Karpas-422 (cell line): ENCODE measurements around the gene AOC2. TPM values are rescaled to one million over a fixed set of nuclear protein-coding genes. Genes with fewer than 3 reads are reported as not detected.
"Not testable (repeated sequence)": the region's sequence is repeated elsewhere in the genome, so short reads cannot be mapped to it uniquely, and the experiment has no call there.

Experiments
- DNase-seq: peaks from one replicate; pipeline ENCODE4 v3.0.0-alpha.2; 2015
- H2AFZ ChIP-seq: fragments of 200-600 bp; sonication (generic); 2 replicates; pipeline ENCODE4 v1.6.1; 2014; ENCODE audit warnings: antibody characterized with exemption, low read length, mixed read lengths
- H3K27ac ChIP-seq: fragments of 200-600 bp; sonication (generic); 2 replicates; pipeline ENCODE4 v1.5.1; 2014; ENCODE audit warnings: mild to moderate bottlenecking, low read length, moderate library complexity
- H3K27me3 ChIP-seq: fragments of 200-600 bp; sonication (generic); 2 replicates; pipeline ENCODE4 v1.6.1; 2014; ENCODE audit warnings: low read length, mixed read lengths
- H3K36me3 ChIP-seq: fragments of 200-600 bp; sonication (generic); 2 replicates; pipeline ENCODE4 v1.6.1; 2014; ENCODE audit warnings: low read length, mixed read lengths; ENCODE audit not compliant: insufficient read depth
- H3K4me1 ChIP-seq: fragments of 200-600 bp; sonication (generic); 2 replicates; pipeline ENCODE4 v1.6.1; 2014; ENCODE audit warnings: mild to moderate bottlenecking, low read length, mixed read lengths
- H3K4me2 ChIP-seq: fragments of 200-600 bp; sonication (generic); 2 replicates; pipeline ENCODE4 v1.6.1; 2014; ENCODE audit warnings: low read length, low read depth, mild to moderate bottlenecking; ENCODE audit not compliant: poor library complexity, severe bottlenecking
- H3K4me3 ChIP-seq: fragments of 200-600 bp; sonication (generic); 2 replicates; pipeline ENCODE4 v1.5.1; 2014; ENCODE audit warnings: mild to moderate bottlenecking, antibody characterized with exemption, low read length, mixed read lengths
- H3K79me2 ChIP-seq: fragments of 200-600 bp; sonication (generic); 2 replicates; pipeline ENCODE4 v1.6.1; 2014; ENCODE audit warnings: mild to moderate bottlenecking, low read length, mixed read lengths
- H3K9ac ChIP-seq: fragments of 200-600 bp; sonication (generic); 2 replicates; pipeline ENCODE4 v1.6.0; 2014; ENCODE audit warnings: low read length
- H3K9me2 ChIP-seq: fragments of 200-600 bp; sonication (generic), shearing (Covaris generic); replicated peaks from 2 replicates; pipeline ENCODE4 v1.6.0; 2014; ENCODE audit warnings: mild to moderate bottlenecking, low read length, moderate library complexity; ENCODE audit not compliant: insufficient read depth
- H3K9me3 ChIP-seq: fragments of 300-700, 200-600 bp; sonication (generic); 2 replicates; pipeline ENCODE4 v1.6.1; 2014; ENCODE audit warnings: low read length, mixed read lengths
- H4K20me1 ChIP-seq: fragments of 200-600 bp; sonication (generic); 2 replicates; pipeline ENCODE4 v1.6.1; 2014; ENCODE audit warnings: mild to moderate bottlenecking, antibody characterized with exemption, low read length, low read depth; ENCODE audit not compliant: insufficient read depth
- total RNA-seq: library from RNA; depleted of rRNA; stranded (reverse); fragments of >200 nt; shearing (Covaris generic); gene quantifications from 2 replicates; pipeline ENCODE4 v1.2.3, GENCODE V29; 2014; ENCODE audit warnings: low replicate concordance

AOC2 gene
- total RNA-seq, 1 experiment from 2014 or later = 0.67 TPM

- Histone ChIP-seq H3K4me2 (no peak overlapping the region), H2AFZ (no peak overlapping the region), H4K20me1 (peaks cover 3% of the 10 kb centered on the region; the same call in 1 of the 2 replicates), H3K27me3 (no peaks in the 10 kb centered on the region), H3K9me2 (no peaks in the 10 kb centered on the region), H3K9me3 (no peaks in the 10 kb centered on the region), H3K4me3 (no peak overlapping the region), H3K27ac (no peak overlapping the region), H3K36me3 (no peaks in the 10 kb centered on the region), H3K9ac (no peak overlapping the region), H3K4me1 (no peaks in the 10 kb centered on the region), H3K79me2 (no peaks in the 10 kb centered on the region)
- DNase-seq = no peak
These were observed 9.8 kb downstream of the AOC2 start for GRCh38 chr17:42853968-42854790.

GRCh38 chr17:42855048-42855596 lies 10.7 kb downstream of the AOC2 start:
- no peak overlapping the region for H3K27ac ChIP-seq
- H3K36me3 ChIP-seq = no peaks in the 10 kb centered on the region
- no peak overlapping the region for H3K4me3 ChIP-seq
- H3K9ac ChIP-seq = no peak overlapping the region
- no peaks in the 10 kb centered on the region for H3K4me1 ChIP-seq
- no peaks in the 10 kb centered on the region for H3K79me2 ChIP-seq
- no peaks in the 10 kb centered on the region for H3K9me2 ChIP-seq
- no peaks in the 10 kb centered on the region for H3K9me3 ChIP-seq
- no peaks in the 10 kb centered on the region for H4K20me1 ChIP-seq
- H2AFZ ChIP-seq = no peak overlapping the region
- H3K4me2 ChIP-seq = no peak overlapping the region
- no peaks in the 10 kb centered on the region for H3K27me3 ChIP-seq
- no peak for DNase-seq

GRCh38 chr17:42856093-42856492 lies 11.7 kb downstream of the AOC2 start:
- not testable (repeated sequence) for H3K9me2 ChIP-seq, H3K4me3 ChIP-seq, DNase-seq, H3K9me3 ChIP-seq, H3K9ac ChIP-seq, H3K36me3 ChIP-seq, H3K27me3 ChIP-seq, H3K27ac ChIP-seq, H3K79me2 ChIP-seq, H3K4me1 ChIP-seq, H4K20me1 ChIP-seq, H2AFZ ChIP-seq, H3K4me2 ChIP-seq

- not testable (repeated sequence) for H3K9me3 ChIP-seq, H3K79me2 ChIP-seq, H3K27ac ChIP-seq, H2AFZ ChIP-seq, H3K4me2 ChIP-seq, H3K36me3 ChIP-seq, H3K9ac ChIP-seq, H4K20me1 ChIP-seq, H3K4me3 ChIP-seq, H3K27me3 ChIP-seq, DNase-seq, H3K4me1 ChIP-seq, H3K9me2 ChIP-seq
These were observed 12.1 kb downstream of the AOC2 start for GRCh38 chr17:42856516-42856915.

- DNase-seq = no peak
- Histone ChIP-seq H3K79me2 (no peaks in the 10 kb centered on the region), H4K20me1 (no peaks in the 10 kb centered on the region), H2AFZ (no peak overlapping the region), H3K27ac (no peak overlapping the region), H3K27me3 (no peaks in the 10 kb centered on the region), H3K4me3 (no peak overlapping the region), H3K36me3 (no peaks in the 10 kb centered on the region), H3K9me2 (no peaks in the 10 kb centered on the region), H3K4me1 (no peaks in the 10 kb centered on the region), H3K4me2 (no peak overlapping the region), H3K9me3 (no peaks in the 10 kb centered on the region), H3K9ac (no peak overlapping the region)
These were observed 13.0 kb downstream of the AOC2 start for GRCh38 chr17:42857389-42857788.

- Histone ChIP-seq H3K36me3 (no peaks in the 10 kb centered on the region), H3K9ac (no peak overlapping the region), H3K27ac (no peak overlapping the region), H2AFZ (no peak overlapping the region), H3K4me2 (no peak overlapping the region), H3K9me3 (no peaks in the 10 kb centered on the region), H3K9me2 (no peaks in the 10 kb centered on the region), H4K20me1 (no peaks in the 10 kb centered on the region), H3K27me3 (no peaks in the 10 kb centered on the region), H3K4me1 (no peaks in the 10 kb centered on the region), H3K4me3 (no peak overlapping the region), H3K79me2 (no peaks in the 10 kb centered on the region)
- no peak for DNase-seq
These were observed 21.3 kb downstream of the AOC2 start for GRCh38 chr17:42865638-42866094.

- Histone ChIP-seq H3K9me3 (no peaks in the 10 kb centered on the region), H3K9me2 (no peaks in the 10 kb centered on the region), H3K4me1 (no peaks in the 10 kb centered on the region), H2AFZ (no peak overlapping the region), H3K36me3 (no peaks in the 10 kb centered on the region), H3K27ac (no peak overlapping the region), H3K4me3 (no peak overlapping the region), H3K27me3 (no peaks in the 10 kb centered on the region), H3K79me2 (no peaks in the 10 kb centered on the region), H3K9ac (no peak overlapping the region), H4K20me1 (no peaks in the 10 kb centered on the region), H3K4me2 (no peak overlapping the region)
- DNase-seq = no peak
These were observed 21.8 kb downstream of the AOC2 start for GRCh38 chr17:42866216-42866615.

GRCh38 chr17:42866631-42867575 lies 22.5 kb downstream of the AOC2 start:
- no peak for DNase-seq
- Histone ChIP-seq H3K9ac (no peak overlapping the region), H3K9me3 (no peaks in the 10 kb centered on the region), H4K20me1 (no peaks in the 10 kb centered on the region), H3K4me2 (no peak overlapping the region), H2AFZ (no peak overlapping the region), H3K36me3 (no peaks in the 10 kb centered on the region), H3K79me2 (no peaks in the 10 kb centered on the region), H3K27ac (no peak overlapping the region), H3K27me3 (no peaks in the 10 kb centered on the region), H3K9me2 (no peaks in the 10 kb centered on the region), H3K4me3 (no peak overlapping the region), H3K4me1 (no peaks in the 10 kb centered on the region)
